Neural progenitor cell (in vitro differentiated cells): ENCODE results near the gene CENATAC.

Experiments
- EZH2phosphoT487 ChIP-seq: fragments of 200-600 bp; sonication (generic); IDR thresholded peaks from 2 replicates; pipeline ENCODE4 v1.6.1; 2017; ENCODE audit warnings: antibody characterized with exemption
- TF ChIP-seq, protein P1 (sequence below): fragments of 200-600 bp; sonication (generic); IDR thresholded peaks from 2 replicates; pipeline ENCODE4 v1.5.1; 2017; ENCODE audit warnings: antibody characterized with exemption, mild to moderate bottlenecking

DNA sequence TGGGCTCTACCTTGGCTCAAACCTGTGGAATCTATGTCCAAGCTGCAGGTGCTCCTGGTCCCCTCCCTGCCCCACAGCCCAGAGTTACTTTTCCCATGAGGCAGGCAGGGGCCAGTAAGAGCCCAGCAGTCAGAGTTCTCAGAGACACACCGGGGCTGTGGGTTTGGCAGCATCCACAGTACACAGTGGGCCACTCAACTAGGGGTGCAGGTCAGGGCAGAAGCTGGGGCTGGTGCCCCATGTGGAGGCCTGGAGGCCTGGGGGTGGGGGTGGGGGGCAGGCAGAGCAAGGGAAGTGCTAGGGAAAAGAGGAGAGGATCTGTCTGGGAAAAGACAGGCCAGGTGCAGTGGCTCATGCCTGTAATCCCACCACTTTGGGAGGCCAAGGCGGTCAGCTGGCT lies 39.4 kb upstream of the CENATAC start:
- TF ChIP-seq, protein P1, sequence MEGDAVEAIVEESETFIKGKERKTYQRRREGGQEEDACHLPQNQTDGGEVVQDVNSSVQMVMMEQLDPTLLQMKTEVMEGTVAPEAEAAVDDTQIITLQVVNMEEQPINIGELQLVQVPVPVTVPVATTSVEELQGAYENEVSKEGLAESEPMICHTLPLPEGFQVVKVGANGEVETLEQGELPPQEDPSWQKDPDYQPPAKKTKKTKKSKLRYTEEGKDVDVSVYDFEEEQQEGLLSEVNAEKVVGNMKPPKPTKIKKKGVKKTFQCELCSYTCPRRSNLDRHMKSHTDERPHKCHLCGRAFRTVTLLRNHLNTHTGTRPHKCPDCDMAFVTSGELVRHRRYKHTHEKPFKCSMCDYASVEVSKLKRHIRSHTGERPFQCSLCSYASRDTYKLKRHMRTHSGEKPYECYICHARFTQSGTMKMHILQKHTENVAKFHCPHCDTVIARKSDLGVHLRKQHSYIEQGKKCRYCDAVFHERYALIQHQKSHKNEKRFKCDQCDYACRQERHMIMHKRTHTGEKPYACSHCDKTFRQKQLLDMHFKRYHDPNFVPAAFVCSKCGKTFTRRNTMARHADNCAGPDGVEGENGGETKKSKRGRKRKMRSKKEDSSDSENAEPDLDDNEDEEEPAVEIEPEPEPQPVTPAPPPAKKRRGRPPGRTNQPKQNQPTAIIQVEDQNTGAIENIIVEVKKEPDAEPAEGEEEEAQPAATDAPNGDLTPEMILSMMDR: no peak
- no peak for TF ChIP-seq EZH2phosphoT487
